Measurements from ENCODE around the gene PRPF31. TPM values are rescaled to one million over a fixed set of nuclear protein-coding genes. Genes with fewer than 3 reads are reported as not detected.

PRPF31 gene
- polyA plus RNA-seq, 1 experiment = 28.7 TPM

DNA sequence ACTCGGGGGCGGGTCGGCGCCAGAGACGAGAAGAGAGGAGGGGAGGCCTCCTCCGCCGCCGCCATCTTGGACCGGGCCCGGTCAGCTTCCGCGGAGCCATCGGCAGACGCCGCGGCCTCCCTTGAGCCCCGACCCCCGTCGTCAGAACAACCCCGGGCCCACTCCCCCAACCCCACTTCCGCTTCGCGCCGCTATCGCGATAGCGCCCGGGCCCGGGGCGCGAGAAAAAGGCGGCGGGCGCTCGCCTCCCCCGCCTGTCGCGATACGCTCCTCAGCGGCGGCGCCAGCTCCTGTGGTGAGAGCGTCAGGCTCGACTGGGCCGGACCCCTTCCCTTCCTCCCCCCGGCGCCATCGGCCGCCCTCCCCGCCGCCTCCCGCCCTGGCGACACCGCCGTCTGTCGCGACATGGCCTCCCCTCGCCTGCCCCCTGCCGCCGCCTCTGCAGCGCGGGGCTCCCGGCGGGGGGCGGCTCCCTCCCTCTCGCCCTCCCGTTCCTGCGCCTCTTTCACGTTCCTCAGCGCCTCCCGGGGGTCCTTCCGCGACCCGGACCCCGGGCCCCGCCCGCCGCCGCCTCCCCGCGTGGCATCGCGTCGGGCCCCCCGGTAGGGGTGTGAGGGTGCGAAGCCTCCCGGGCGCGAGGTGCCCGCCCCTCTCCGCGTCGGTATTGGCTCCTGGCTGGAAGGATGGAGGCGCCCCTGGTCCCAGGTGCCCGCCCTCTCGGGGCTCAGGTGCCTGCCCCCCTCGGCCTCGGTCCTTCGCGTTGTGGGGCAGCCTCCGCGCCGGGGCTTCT, 22.3 kb downstream of the PRPF31 start, which contains the start of gene CNOT3:
Gene CNOT3, plus strand, starts transcription at position 64 of the 790 bp plus-strand sequence. CDS start 5,217 bp downstream, outside the sequence.
- H3K9me3 ChIP-seq (ENCODE audit: control insufficient read depth, insufficient read depth, low read length) = peaks cover 4% of the 10 kb centered on the region
- DNase-seq (ENCODE audit: low read depth, low spot score) = no peak
- POLR2A ChIA-PET = interaction anchor here (0.6 to 3.9 kb wide), 17 partner anchors 10 to 311 kb away, joined by 3 to 23 read pairs (median 5); partner anchors contain the start of genes LENG1, LENG8, MBOAT7 and MYADM
- H3K27ac ChIP-seq (ENCODE audit: low read depth, low read length) = peak within 1 kb of the TSS; percentile 65
- CTCF ChIA-PET = interaction anchor here (0.5 to 1.4 kb wide), 4 partner anchors 21 to 1515 kb away, joined by 3 to 6 read pairs (median 5); partner anchors contain the start of gene LENG1
- peak within 1 kb of the TSS; percentile 77 for H3K4me3 ChIP-seq (ENCODE audit: low read depth, low read length)
- TF ChIP-seq, protein P1, sequence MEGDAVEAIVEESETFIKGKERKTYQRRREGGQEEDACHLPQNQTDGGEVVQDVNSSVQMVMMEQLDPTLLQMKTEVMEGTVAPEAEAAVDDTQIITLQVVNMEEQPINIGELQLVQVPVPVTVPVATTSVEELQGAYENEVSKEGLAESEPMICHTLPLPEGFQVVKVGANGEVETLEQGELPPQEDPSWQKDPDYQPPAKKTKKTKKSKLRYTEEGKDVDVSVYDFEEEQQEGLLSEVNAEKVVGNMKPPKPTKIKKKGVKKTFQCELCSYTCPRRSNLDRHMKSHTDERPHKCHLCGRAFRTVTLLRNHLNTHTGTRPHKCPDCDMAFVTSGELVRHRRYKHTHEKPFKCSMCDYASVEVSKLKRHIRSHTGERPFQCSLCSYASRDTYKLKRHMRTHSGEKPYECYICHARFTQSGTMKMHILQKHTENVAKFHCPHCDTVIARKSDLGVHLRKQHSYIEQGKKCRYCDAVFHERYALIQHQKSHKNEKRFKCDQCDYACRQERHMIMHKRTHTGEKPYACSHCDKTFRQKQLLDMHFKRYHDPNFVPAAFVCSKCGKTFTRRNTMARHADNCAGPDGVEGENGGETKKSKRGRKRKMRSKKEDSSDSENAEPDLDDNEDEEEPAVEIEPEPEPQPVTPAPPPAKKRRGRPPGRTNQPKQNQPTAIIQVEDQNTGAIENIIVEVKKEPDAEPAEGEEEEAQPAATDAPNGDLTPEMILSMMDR (IDR thresholded peaks at IDR 0.05; ENCODE audit: low read depth, low read length) = 0 out of 2 replicates have a peak, but pooled peaks have one; percentile 12
- H3K27me3 ChIP-seq (ENCODE audit: control insufficient read depth, insufficient read depth, low read length) = peaks cover 3% of the 10 kb centered on the region

DNA sequence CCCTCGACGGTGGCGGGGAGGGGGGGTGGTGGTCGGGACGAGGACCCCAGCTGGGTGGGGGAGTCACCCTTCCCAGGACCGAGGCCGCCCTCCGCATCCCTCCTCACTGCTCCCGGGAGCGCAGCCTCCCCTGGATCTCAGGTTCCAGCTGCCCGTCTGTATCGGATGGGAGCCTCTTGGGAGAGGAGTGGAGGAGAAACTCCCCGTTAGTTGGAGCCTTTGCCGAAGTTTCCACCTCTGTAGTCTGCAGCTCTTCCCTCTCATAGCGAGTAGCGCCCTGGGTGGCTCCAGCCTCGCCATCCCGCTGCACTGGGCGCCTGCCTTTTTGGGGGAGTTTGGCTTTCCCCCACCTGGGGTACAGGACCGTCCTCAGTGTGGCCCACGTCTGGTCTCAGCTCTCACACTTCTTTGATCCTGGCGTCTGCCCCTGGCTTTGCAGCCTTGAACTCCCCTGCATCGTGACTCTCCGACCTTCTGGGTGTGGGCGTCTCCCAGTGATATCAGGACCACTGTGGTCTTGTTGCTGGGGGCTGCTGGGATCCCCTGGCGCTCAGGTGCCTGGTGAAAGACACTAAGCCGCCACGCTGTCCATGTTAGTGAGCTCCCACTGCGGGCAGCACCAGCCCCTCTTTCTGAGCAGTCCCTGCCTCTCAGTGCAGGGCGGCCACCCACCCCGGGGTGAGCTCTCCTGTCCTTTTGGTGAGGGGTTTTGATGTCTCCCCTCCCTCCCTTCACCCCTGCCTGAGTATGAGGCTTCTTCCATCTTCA, 23.1 kb downstream of the PRPF31 start:
- Histone ChIP-seq H3K9me3 (ENCODE audit: control insufficient read depth, insufficient read depth, low read length) (peaks cover 2% of the 10 kb centered on the region), H3K27ac (ENCODE audit: low read depth, low read length) (no peak overlapping the region), H3K27me3 (ENCODE audit: control insufficient read depth, insufficient read depth, low read length) (peaks cover under 1% of the 10 kb centered on the region), H3K4me3 (ENCODE audit: low read depth, low read length) (peak overlapping the region; percentile 73)
- DNase-seq (ENCODE audit: low read depth, low spot score) = no peak
- ChIA-PET CTCF (no interaction called here), POLR2A (interaction anchor here (0.7 to 3.9 kb wide), 2 partner anchors 22 to 52 kb away, joined by 3 to 23 read pairs; partner anchors contain the start of genes MBOAT7 and TSEN34)
- TF ChIP-seq, protein P1 (IDR thresholded peaks at IDR 0.05; ENCODE audit: low read depth, low read length) = no peak

DNA sequence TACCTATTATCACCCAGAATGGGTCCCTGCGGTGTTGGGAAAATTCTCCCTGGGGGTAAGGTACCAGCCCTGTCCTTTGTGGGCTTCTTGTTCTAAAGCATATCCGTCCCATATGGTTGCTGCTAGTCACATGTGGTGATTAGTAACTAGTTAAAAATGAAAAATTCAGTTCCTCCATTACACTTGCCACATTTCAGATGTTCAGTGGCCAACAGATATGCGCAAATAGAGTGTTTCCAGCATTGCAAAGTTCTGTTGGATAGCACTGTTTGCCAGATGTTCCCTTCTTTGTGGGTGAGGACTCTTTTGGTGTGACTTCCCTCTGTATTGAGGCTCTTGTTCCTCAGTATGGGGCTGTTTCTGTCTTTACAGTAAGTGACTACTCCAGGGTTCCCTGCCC, 25.8 kb downstream of the PRPF31 start:
- H3K27ac ChIP-seq (ENCODE audit: low read depth, low read length) = no peak overlapping the region
- H3K9me3 ChIP-seq (ENCODE audit: control insufficient read depth, insufficient read depth, low read length) = no peaks in the 10 kb centered on the region; the same call in 1 of the 2 replicates
- no peak overlapping the region for H3K4me3 ChIP-seq (ENCODE audit: low read depth, low read length)
- DNase-seq (ENCODE audit: low read depth, low spot score) = no peak
- ChIA-PET CTCF (no interaction called here), POLR2A (no interaction called here)
- H3K27me3 ChIP-seq (ENCODE audit: control insufficient read depth, insufficient read depth, low read length) = no peaks in the 10 kb centered on the region
- TF ChIP-seq, protein P1 (IDR thresholded peaks at IDR 0.05; ENCODE audit: low read depth, low read length) = no peak

DNA sequence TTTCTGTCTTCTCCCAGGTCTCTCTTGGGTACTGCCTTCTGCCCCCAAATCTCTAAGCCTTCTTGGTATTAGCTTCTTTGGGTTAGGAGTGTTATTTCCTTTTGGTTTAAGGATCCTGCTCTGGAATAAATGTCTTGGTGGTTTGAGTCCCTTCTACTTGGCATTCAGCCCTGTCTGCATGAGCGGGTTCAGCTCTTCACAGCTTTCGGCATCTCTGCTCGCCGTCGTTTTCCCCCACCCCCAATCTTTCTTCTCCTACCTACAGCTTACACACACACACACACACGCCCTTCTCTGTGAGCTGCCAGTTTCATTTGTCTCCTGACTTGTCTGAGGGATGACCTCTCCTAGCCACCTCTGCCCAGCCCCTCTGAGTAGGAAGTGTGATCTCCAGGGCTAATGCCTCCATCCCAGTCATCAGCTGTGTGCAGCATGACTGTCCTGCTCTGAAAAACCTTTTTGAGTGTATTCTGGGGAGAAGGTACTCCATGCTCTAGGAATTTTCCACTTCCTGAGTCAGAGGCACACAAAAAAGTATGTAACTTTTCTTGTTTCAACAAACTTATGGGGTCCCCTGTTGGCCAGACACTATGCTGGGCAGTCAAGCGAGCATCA, 26.7 kb downstream of the PRPF31 start:
- no peak for DNase-seq (ENCODE audit: low read depth, low spot score)
- no peak overlapping the region for H3K4me3 ChIP-seq (ENCODE audit: low read depth, low read length)
- H3K9me3 ChIP-seq (ENCODE audit: control insufficient read depth, insufficient read depth, low read length) = no peaks in the 10 kb centered on the region; the same call in 1 of the 2 replicates
- no peak overlapping the region for H3K27ac ChIP-seq (ENCODE audit: low read depth, low read length)
- H3K27me3 ChIP-seq (ENCODE audit: control insufficient read depth, insufficient read depth, low read length) = no peaks in the 10 kb centered on the region
- TF ChIP-seq, protein P1 (IDR thresholded peaks at IDR 0.05; ENCODE audit: low read depth, low read length) = no peak
- ChIA-PET CTCF (no interaction called here), POLR2A (interaction anchor here (0.5 kb wide), 1 partner anchor 1199 kb away, joined by 5 read pairs; no protein-coding TSS in a partner anchor)

Measured in AG04450 (cell line).